Fibroblast of the conjunctiva (primary cell): Measurements from ENCODE around the gene PTTG1.

Experiments used
- DNase-seq: peaks from one replicate; pipeline ENCODE4 v3.0.0-alpha.2; 2010; ENCODE audit warnings: low read depth

PTTG1 gene

DNA sequence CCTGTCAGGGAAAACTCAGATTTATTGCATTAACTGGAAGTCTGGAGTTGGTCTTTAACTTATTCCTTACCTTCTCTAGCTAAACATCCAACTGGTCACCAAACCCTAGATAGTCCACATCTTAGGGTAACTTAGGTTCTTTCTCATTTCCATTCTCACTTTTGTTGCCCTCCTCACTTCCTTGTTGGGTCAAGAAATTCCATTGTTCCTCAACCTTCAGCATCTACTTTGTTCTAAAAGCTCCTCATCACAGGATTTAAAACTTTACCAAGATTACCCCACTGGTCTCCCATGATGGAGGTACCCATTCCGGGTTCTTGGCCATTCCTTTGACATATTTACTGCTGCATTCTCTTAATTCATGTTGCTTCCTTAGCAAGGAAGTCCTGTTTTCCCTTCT is 32.1 kb downstream of the PTTG1 start:
- DNase-seq = no peak

GRCh38 chr5:160455600-160455999 is 33.9 kb downstream of the PTTG1 start:
- DNase-seq = no peak

DNA sequence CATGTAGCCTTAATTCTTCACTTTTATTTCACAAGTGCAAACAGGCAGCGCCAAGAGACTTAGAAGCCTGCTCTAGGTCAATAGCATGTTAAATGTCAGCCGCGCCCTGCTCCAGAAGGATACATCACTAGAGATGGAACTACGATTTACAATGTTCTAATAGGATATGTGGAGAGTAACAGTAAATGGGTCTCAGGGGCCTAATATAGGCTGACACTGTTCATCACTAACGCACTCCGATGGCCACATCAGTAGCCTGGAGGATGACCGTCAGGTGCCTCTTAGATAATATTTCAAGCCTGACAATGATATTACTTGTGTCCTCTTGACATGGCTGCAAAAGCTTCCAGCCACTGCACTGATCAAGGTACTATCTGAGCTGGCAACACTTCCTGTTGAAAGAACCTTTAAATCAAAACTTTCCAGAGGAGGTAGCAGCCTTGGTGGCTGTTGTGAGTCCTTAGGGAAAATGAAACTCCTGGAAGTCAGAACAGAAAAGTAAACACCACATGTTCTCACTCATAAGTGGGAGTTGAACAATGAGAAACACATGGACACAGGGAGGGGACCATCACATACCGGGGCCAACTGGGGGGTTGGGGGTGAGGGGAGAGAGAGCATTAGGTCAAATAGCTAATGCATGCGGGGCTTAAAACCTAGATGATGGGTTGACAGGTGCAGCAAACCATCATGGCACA is 35.0 kb downstream of the PTTG1 start:
- no peak for DNase-seq

GRCh38 chr5:160457252-160457651 is 35.6 kb downstream of the PTTG1 start:
- no peak for DNase-seq

GRCh38 chr5:160458806-160459800 is 37.4 kb downstream of the PTTG1 start:
- no peak for DNase-seq

- DNase-seq = no peak
These were observed 38.9 kb downstream of the PTTG1 start for GRCh38 chr5:160460377-160461049.

DNA sequence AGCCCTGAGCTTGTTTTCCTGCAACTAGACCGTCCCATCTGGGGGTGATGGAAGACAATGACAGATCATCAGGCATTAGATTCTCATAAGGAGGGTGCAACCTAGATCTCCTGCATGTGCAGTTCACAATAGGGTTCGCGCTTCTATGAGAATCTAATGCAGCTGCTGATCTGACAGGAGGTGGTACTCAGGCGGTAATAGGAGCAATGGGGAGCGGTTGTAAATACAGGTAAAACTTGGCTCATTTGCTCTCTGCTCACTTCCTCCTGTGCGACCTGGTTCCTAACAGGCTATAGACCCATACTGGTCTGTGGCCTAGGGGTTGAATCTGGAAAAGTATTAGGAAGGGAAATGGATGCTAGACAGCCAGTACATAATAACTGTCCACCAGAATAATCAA is 39.7 kb downstream of the PTTG1 start:
- no peak for DNase-seq

DNA sequence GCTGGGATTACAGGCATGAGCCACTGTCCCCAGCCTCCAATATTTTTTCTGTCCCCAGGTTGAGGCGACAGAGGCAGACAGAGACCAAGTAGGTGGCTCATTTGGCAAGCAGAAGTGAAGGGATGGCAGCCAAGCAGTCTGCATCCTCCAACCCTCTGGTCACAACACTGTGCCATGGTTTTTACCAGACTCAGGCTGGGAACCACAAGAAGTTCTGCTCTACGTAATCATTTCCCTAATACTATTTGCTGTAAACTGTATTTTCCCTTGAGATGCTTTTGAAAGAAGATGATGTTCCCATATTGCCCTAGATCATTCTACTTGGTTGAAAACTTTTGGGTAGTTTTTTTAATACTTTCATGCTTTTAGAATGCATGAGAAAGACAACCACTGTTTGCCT is 40.5 kb downstream of the PTTG1 start:
- DNase-seq = no peak

DNA sequence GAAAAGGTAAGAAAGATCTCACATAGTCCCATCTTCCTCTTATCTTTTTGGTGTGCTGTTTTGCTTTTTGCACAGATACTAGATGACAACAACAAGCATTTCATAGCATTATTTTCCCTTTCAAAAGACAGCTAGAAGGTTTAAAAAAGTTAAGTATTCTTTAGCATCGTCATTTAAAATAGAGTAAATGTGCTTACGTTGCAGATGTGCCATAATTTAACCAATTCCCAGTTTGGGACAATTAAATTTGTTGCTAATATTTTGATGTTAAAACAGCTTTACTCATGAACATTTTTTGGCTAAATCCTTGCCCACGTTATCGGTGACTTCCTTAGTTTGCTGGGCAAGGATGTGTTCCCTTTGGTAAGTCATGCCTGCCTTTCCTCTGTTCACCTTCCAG is 41.6 kb downstream of the PTTG1 start:
- DNase-seq = no peak

GRCh38 chr5:160463740-160464465 is 42.2 kb downstream of the PTTG1 start:
- no peak for DNase-seq

DNA sequence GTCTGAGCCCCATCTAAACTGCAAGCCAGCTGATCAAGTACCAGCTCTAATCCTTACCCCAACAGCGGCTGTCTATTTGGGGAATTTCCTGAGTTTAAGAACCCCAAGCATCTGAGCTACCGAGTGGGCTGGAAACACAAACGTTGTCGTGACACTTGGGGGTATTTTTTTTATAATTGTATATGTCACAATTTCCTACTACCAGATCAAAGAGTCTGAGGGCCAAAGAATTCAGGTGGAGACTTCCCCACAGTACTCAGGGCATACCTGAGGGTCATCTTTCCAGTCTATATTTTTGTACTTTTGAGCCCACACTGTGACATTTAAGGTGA is 42.8 kb downstream of the PTTG1 start:
- DNase-seq = no peak

- no peak for DNase-seq
These were observed 44.5 kb downstream of the PTTG1 start for GRCh38 chr5:160466116-160466515.

- no peak for DNase-seq
These were observed 45.4 kb downstream of the PTTG1 start for GRCh38 chr5:160466889-160467554.

DNA sequence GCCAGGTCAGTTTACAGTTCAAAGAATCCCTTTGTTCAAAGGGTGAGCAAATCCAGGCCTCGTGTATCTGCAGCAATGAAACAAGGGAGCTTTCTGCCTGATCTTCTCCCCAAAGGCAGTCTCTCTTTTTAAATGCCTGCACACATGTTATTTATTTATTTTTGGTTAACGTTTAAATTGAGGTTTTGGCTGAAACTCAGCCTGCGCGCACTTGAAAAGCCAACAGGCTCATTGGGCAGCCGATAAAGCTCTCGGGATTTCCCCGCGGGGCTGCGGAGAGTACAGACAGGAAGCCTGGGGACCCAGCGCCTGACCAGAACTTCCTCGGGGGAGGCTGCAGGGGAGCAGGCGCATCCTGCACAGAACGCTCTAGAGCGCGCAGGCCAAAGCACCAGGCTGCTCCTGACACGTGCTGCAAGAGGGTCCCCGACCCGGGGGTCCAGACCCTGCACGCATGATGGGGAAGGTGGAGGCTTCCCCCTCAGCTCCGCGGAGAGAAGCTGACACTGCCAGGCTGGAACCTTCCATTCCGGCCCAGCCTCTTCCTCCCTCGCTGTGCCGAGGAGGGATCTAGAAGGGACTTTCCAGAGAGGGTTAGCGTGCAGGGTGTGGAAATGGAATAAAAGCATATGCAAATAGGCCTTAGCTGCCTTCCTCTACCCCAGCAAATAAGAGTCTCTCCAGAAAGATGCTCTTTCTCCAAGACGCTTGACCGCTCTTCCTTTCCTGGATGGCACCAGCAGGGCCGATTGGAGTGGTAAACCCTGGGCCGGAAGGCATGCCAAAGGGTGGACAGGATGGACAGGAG is 46.1 kb downstream of the PTTG1 start:
- DNase-seq = peak; percentile 59

- no peak for DNase-seq
These were observed 46.8 kb downstream of the PTTG1 start for GRCh38 chr5:160468363-160468975.

DNA sequence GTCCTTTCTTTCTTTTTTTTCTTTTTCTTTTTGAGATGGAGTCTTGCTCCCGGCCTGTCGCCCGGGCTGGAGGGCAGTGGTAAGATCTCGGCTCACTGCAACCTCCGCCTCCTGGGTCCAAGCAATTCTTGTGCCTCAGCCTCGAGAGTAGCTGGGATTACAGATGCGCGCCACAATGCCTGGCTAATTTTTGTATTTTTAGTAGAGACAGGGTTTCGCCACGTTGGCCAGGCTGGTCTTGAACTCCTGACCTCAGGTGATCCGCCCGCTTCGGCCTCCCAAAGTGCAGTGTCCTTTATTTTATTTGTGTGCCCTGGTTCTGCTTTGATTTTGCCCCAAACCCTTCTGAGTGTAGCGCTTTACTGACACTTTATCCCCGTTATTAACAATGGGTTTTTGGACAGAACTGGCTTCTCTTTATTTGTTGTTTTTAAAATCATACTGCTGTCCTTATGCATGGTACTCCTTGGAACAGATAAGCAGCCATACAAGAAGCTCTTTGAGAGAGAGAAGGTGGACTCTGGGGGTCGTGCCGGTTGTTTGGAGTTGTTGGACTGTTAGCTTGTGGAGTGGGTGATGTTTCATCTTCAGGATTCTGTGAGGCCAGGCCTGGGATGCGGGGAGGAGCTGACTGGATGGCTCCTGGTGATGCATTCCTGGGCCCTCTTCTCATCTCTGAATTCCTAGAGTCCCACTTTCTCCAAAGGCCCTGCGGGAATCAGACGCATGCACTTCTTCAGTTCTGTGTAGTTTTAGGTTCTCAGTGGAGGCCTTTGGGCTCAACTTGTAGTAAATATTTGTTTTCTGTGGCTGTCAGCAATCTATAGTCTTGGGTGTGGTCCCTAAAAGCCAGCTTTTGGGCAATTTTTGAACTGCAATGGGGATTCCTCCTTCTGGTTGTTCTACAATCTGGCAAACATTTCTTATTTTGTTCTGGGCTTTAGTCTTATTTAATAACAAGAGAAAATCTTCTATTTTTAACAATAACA is 47.8 kb downstream of the PTTG1 start:
- no peak for DNase-seq

GRCh38 chr5:160470437-160471361 is 49.0 kb downstream of the PTTG1 start:
- DNase-seq = peak; percentile 36

DNA sequence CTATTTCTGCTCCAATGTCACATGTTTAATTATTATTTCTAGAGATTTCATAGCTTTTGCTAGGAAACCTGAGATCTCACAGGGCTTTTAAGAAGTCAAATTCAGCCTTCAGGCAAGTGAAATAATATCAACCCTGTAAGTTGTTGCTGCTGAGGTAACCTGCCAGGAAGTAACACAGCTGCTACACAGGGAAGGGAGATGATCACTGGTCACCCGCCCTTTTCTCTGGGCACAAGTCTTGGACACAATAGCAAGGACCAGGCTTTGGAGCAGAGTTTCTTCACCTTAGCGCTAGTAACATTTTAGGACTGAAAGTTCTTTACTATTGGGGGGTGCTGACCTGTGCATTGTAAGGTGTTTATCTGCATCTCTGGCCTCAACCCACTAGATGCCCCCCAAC is 50.1 kb downstream of the PTTG1 start:
- no peak for DNase-seq
